HuH-7.5 (cell line): ENCODE data around the gene HIVEP3.

Source experiments
- DNase-seq: peaks from one replicate; pipeline ENCODE4 v3.0.0; 2011; ENCODE audit warnings: low spot score

The HIVEP3 gene

DNA sequence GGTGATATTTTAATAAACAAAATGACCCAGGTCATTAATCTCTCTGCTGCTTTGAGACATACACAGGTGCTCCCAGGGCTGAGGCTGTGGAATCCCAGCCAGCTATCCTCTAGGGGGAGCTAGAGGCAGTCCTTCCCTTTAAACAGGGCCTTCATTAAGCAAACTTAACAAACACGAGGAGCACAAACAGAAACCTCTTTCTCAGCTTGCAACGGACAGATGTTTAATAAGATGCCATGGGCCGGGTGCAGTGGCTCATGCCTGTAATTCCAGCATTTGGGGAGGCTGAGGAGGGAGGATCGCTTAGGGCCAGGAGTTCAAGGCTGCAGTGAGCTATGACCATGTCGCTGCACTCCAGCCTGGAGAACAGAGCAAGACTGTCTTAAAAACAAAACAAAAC lies 106.7 kb downstream of the HIVEP3 start:
- DNase-seq = peak; percentile 29

DNA sequence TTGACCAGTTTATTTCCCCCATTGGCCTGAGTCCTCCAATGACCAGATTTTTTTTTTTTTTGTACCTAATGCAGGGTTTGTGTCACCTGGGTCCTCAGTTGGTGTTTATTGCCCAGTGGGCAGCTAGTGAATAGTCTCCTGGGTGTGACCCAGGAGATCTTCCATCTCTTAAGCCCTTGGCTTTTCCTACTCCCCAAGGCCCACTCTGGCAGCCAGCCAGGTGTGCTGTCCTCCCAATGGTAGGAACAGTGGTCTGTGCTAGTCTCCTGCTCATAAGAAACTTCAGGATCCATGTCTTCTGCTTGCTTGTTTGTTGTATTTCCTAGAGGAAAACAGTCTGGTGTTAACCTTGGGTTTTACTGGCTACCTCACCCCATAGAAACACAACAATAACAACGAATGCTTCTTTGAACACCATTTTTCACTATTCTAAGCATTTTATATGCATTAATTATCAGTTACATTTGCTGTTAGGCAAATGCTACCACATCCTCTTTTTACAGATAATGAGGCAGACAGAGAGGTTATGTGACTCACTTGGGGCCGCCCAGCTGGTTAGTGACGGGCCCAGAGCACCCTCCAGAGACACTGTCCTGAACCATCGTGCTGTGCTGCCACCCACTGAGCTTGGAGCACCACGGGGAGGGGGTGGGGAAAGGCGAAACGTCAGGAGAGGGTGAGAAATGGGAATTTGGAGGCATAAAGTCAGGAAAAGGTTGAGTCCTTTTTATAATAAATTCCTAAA lies 107.5 kb downstream of the HIVEP3 start:
- DNase-seq = no peak

DNA sequence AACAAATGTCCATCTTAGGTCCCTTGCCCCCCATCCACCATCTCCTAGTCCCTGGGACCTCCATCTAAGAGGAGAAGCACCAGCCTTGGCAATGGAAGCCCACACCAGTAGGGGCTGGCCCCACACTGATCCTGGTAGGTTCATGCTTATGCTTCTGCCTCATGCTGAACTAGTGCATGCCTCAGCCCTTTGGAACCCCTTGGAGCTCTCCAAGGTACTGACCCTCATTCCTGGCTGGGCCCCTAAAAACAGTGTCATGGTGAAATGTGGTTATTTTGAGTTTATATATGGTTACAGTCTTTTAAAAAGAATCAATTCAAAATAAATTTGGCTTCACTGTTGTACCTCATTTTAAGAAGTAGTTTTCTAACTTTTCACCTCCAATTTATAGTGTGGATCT lies 108.3 kb downstream of the HIVEP3 start:
- no peak for DNase-seq

DNA sequence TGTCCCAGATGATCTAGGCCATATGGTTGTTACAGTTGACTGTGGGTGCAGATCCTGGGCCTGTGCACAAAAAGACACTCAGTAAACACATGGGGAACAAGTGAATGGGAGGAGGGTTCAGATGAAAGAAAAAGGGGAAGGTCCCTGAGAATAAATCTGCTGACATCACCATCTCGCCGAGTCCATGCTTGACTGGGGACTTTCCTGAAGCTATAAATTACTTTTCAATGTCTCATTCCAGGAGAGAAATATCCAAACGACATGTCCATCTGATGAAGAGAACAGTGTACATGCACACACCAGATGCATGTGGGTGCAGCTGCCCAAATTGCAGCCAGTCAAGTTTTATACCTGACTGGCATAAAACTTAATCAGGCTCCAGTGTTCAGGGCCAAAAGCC lies 109.0 kb downstream of the HIVEP3 start:
- DNase-seq = no peak

DNA sequence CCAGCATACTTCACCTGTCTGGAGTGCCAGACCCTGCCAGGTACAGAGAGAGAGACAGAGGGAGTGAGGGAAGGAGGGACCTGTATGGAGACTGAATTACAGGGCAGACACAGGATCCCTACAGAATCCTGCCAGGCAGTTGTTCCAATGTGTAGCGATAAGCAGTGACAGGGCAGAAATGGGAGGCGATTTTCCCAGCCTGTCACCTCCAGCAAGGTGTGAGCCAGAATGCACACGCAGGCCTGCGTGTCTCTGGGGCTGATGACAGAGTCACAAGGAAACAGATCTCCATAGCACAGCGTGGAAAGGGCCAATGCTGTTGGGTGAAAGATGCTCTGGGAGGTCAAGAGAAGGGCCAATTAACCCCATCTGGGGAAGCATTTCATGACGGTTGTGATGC lies 111.3 kb downstream of the HIVEP3 start:
- DNase-seq = no peak

DNA sequence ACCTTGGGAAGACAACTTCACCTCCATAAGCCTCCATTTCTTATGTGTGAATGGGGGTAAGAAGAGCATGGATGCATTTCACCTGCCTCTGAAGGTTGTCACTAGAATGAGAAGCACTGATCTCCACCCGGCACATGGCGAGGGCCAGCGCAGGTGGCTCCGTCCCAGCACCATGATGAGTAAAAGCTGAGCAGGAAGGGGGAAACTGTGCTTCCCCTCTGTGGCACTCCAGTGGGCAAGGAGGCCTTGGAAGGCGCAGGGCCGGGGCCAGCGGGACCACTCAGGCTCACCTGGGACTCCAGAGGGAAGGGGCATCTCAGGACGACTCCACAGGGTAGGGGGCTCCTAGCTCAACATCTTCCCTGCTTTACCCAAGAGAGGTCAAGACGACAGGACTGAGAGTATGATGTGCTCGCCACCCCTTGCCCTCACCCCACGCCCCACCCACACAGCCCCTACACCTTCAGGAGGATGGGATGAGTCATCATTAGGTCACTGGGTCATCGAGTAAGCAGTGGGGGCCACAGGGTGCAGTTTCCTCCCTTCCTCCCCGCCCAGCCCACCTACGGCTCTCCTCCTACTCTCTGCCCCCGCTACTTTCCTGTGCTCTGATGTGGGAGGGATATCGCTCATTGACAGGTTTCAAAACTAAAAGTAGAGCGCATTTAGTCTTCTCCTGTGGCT lies 112.1 kb downstream of the HIVEP3 start:
- no peak for DNase-seq

DNA sequence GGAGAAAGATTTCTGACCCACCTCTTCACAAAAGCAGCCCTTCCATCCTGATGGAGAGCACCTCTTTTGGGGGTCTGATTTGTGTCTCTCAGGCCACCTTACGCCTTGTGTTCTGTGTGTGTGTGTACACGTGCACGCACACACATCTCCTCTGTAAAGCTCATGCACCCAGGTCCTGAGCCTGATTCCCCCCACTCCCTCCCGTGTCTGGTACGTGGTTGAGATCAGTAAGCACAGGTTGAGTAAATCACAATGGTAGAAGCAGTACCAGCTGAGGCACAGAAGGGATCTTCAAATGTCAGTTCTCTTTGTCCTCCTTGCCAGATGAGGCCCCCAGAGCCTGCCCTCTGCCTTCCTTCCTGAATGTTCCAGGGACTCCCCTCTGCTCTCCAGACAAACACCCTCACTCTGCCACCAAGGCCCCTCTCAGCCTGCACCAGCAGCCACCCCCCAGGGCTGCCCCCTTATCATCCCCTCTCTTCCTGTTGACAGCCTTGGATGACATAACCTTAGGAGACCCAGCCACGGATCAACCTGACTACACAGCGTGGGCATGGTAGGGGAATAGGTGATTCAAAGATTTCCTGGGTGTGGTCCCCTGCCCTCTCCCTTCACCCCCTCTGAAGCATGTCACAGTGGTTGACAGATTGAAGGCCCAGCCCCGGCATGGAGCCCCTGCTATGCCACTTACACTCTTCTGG lies 112.8 kb downstream of the HIVEP3 start:
- no peak for DNase-seq

DNA sequence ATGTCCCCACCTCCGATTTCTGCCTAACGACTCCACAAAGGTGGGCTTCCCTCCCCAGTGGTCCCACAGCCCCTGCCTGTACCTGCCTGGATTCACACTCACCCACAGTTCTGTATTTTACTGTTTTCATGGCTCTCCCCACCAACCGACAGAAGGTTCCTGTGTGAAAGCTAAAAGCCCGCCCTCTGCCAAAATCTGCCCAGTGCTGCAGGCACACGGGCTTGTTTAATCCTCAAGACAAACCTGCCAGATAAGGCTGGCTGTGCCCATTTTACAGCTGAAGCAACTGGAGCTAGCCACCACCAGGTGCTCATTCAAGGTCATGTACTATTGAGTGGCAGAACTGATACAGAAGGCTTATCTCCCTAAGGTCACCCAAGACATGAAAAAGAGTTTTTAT lies 114.5 kb downstream of the HIVEP3 start:
- DNase-seq = no peak

DNA sequence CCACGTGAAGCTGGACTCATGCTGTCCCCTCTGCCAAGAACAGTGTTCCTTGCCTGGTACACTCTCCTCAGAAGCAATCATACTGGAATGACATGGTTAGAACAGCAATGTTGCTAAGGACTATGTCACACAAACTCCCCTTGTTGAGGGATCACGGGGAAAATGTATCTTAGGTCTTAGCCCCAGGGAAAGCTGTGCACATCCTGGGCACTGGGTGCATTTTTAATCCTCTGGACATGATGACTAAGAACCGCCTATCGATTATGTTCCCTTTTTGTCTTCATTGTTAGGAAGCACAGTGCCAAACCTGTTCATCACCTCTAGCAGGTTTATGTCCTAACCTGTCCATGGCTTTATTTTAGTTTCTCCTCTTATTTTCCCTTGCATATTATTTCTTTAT lies 115.1 kb downstream of the HIVEP3 start:
- no peak for DNase-seq

DNA sequence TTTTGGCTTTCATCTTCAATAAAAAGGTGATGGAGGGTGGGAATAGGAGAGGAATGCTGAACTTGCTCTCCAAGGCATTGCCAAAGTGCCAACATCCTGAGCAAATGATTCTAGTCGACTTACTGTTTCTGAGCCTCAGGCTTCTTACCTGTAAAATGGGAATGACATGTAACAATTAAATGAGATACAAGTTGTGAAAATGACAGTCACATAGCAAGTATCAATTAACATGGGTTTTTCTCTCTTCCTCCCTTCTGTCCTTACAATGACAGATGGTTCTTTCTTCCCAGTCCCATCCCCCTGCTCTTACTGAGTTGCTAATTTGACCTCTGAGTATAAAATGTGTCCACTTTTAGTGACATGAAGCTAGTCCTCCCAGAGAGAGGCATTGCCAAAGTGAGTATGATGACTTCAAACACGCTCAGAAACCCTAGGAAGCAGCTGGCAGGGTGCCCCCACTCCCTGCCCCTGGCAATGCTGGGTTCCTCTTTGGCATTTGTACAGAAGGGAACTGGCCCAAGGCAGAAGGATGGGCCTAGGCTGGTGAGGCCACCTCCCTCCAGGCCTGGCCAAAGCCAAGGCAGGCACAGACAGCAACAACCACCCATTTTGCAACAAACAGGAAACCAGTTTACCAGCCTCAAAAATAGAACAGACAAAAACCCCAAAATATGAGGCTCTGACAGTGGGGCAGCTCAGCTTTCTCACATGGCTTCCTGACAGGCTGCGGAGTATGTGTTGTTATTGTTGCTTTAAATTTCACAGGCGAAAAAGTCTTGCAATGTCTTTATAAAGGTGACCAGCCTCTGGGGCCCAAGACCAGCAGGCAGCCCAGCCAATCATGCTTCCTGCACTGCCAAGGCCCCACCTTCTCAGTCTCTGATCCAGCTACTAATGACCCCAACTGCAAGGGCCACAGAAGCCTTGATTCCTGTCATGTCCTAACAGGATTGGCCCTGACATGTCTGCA lies 115.9 kb downstream of the HIVEP3 start:
- DNase-seq = no peak

DNA sequence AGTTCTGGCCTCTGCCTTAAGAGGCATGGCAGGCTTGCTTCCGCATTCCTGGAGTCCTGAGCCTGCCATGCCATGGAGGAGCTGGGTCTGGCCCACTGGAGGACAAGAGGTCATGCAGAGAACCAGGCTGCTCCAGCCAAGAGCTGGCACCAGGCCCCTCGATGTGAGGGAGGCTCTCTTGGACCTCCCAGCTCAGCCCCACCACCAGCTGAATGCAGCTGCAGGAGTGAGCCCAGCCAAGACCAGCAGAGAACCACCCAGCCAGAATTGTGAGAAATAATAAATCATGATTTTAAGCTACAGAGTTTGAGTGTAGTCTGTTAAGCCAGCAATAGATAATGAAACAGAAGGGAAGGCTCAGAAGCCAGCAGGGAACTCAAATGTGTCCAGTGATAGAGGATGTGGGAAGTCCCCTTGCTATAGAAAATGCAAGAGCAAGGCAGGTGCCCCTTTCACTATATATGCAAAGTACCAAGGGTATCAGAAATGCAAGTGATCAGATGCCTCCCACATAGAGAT lies 118.4 kb downstream of the HIVEP3 start:
- DNase-seq = no peak

DNA sequence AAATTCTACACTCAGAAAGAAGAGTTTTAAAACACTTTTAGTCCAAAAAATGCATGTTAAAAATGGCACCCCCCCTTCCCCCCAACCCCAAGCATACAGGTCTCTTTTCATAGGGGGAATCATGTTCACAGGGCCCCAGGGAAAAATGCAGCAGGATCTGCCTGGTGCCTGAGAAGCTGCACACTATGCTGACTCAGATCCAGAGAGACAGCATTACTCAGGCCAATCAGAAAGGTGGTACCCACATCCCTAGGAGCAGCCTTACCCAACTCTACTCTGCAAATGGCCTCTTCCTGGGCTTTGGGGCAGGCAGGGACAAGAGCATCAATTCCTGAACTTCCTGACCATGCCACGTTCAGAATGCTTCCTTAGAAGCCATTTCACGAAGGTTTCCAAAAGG lies 119.0 kb downstream of the HIVEP3 start:
- DNase-seq = no peak

DNA sequence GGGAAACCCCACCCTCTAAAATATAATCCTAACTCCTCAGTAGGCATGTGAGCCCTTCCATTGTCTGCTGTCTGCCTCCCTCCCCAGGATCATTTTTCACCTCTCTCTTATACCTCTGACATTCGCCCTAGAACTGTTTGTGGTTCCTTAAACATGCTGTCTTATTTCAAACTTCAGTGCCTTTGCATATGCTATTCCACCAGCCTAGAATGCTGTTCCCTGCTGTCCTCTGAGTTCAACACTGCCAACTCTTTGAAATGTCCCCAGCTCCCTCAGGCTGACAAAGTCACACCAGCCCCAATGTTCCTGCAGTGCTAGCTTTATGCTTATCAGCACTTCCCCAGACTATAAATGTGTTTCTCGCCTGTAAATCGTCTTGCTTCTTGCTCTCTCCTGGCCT lies 119.5 kb downstream of the HIVEP3 start:
- DNase-seq = no peak

DNA sequence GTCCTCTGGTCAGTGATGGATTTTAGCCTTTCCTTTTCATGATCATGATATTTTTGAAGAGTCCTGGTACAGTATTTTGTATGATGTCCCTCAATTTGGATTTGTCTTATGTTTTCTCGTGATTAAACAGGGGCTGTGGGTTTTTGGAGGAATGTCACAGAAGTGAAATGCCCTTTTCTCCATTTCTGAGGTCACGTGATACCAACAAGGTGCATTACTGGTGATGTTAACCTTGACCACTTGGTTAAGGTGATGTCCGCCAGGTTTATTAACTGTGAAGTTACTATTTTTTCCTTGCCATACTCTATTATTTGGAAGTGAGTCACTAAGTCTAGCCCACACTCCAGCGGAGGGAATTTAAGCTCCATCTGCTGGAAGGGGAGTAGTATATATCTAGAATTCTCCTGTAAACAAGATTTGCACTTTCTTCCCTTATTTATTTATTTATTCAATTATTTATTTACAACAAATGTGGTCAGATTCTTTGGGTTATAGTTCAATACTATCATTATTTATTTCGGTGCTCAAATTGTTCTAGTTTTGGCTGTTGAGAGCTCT lies 123.4 kb downstream of the HIVEP3 start:
- DNase-seq = no peak

DNA sequence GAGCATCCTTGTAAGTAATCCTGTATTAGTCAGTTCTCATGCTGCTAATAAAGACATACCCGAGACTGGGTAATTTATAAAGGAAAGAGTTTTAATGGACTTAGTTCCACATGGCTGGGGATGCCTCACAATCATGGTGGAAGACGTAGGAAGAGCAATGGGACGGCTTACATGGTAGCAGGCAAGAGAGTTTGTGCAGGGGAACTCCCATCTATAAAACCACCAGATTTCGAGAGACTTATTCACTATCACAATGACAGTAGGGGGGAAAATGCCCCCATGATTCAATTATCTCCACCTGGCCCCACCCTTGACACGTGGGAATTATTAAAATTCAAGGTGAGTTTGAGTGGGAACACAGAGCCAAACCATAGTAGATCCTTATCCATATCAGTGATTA lies 124.7 kb downstream of the HIVEP3 start:
- DNase-seq = no peak

DNA sequence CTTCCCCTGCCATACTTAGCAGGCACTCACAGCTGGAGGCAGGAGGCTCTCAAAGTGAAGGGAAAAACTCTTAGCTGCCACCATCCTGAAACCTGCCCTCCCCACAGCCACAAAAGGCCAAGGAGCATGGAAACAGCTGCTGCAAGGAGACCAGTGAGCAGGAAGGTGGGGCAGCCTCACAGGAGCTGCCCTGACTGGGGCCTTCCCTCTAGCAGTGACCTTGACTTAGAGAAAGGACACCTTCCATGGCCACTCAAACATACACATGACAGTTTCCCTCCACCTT lies 126.3 kb downstream of the HIVEP3 start:
- no peak for DNase-seq

DNA sequence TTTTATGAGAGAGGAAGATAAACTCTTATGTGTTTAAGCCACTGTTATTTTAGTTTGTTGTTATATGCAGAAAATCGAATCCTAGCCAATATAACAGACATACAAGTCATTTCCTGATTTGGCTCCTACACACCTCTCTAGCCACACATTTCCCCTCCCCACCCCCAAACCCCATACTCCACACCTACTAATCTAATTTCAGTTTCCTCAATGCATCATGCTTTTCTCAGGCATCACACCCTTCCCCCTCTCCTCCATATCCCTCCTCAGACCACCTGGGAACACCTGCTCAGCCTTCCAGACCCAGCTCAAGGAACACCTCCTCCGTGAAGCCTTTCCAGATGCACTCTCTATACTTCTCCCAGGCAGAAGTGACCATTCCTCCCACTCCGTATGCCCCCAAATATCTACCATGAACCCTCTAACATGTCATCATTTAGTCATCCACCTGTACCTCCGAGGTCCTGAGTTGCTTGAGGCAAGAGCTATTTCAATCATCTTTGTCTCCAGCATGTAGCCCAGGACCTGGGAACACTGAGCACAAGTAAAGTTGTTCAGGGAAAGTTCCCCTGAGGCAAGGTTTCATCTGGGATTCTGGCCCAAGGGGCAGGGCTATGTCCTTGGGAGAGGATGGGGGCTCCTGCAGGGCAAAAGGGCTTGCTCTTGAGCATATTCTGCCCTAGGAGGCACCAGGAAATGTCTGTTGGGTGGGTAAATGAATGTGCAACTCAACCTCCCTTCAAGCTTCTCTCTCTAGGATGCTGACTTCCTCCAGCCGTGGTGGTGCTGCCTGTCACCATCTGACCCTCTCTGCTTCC lies 126.8 kb downstream of the HIVEP3 start:
- no peak for DNase-seq

DNA sequence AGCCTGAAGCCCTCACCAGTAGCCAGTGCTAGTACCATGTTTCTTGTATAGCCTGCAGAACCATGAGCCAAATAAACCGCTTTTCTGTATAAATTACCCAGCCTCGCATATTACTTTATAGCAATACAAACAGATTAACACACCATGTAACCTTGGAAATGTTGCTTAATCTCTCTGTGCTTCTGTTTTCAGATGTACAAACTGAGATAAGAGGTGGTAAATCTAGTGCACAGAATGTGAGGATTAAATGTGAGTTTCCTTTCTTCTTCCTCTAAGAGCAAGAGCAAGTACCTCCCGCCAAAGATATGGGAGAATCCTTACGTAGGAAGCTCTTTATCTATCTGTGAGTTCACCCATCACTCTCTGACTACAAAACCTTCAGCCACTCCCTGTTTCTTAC lies 128.4 kb downstream of the HIVEP3 start:
- DNase-seq = no peak

DNA sequence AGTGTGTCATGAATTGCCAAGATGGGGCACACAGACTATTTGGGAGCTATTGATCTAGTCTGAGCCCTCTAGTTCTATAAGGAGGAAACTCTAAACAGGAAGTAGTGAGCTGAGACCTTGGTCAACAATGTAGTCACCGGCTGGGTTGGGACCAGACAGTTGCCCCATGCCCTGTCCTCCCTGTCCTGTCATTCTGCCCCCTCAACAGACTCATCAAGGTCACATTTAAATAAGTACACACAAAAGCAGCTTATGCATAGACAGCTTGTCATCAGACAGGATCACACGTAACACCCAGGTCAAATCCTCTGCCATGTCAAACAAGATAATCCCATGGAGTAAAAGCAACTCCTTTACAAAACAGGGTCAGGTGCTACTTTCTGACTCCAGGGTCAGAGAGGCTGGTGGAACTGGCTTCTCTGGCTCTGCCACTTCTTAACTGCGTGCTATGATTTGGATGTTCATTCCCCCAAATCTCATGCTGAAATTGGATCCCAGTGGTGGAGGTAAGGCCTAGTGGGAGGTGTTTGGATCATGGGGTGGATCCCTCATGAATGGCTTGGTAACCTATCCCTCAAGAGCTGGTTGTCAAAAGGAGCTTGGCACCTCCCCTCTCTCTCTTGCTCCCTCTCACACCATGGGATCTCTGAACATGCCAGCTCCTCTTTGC lies 128.9 kb downstream of the HIVEP3 start:
- DNase-seq = no peak

DNA sequence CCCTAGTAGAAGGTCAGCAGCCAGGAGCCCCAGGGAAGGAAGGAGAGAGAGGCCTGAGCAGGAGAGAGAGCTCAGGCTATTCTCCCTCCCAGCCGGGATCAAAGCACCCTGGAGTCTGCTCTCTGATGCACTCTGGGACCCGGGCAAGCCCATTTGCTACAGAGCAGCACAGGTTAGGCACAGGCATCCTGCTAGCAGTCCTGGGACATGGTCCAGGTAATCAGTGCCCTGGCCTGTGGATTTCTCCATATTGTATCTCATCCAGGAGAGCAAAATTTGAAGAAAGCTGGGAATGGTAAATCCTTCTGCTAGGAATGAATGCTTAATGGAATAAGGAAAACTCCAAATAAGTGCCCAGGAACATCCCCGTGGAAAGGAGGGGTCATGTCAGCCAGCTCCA lies 130.3 kb downstream of the HIVEP3 start:
- DNase-seq = no peak
